Measurements from ENCODE around the gene DFFA.
A peak's percentile ranks its signal among the peaks of the same experiment; 100 is the strongest.

Gene DFFA, protein sequence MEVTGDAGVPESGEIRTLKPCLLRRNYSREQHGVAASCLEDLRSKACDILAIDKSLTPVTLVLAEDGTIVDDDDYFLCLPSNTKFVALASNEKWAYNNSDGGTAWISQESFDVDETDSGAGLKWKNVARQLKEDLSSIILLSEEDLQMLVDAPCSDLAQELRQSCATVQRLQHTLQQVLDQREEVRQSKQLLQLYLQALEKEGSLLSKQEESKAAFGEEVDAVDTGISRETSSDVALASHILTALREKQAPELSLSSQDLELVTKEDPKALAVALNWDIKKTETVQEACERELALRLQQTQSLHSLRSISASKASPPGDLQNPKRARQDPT

DNA sequence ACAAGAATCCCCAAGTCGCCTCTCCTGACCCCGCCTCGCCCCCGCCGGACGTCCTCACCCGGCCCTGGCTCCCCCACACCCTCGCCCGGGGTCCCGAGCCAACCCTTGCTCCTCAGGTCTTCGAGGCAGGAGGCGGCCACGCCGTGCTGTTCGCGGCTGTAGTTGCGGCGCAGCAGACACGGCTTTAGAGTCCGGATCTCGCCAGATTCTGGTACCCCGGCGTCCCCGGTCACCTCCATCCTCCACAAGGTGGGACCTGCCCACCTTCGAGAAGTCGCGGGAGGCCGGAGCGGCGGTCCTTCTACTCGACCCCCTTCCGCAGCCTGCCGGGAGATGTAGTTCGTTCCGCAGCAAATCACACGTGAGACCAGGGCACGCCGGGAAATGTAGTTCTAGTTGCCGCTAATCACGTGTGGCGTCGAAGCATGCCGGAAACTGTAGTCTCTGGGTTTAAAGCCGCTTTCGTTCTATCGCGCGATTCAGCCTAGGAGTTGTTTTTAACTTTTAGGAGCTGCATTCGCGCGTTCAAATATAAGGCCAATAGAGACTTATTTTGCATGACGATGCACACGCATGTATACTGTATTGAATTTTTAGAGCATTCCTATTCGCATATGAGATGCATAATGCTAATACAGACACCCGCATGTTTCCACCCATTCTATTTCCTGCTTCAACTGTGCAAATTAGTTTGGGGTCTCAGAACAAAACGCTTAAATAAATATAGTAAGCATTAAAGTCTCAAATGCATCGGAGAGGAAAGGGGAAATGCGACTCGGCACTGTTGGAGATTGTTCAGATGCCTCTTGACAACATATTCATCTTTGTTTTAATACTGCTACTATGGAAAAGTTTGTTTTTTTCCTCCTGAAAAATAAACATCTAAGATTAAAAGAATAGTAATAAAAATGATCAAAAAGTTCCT lies at the start of gene DFFA:
Gene DFFA, minus strand, starts transcription at position 310 of the 925 bp plus-strand sequence. Its CDS starts 71 bp downstream, at position 239.
- DNase-seq = peak; percentile 98
- peak within 1 kb of the TSS; percentile 49 for H3K27ac ChIP-seq
- H3K27me3 ChIP-seq (replicated peaks) = no peaks in the 10 kb centered on the region
- peak within 1 kb of the TSS; percentile 82 for H3K4me3 ChIP-seq (ENCODE audit: low read depth, low read length)
- H3K36me3 ChIP-seq (replicated peaks) = peaks cover 8% of the 10 kb centered on the region
- TF ChIP-seq, protein P1, sequence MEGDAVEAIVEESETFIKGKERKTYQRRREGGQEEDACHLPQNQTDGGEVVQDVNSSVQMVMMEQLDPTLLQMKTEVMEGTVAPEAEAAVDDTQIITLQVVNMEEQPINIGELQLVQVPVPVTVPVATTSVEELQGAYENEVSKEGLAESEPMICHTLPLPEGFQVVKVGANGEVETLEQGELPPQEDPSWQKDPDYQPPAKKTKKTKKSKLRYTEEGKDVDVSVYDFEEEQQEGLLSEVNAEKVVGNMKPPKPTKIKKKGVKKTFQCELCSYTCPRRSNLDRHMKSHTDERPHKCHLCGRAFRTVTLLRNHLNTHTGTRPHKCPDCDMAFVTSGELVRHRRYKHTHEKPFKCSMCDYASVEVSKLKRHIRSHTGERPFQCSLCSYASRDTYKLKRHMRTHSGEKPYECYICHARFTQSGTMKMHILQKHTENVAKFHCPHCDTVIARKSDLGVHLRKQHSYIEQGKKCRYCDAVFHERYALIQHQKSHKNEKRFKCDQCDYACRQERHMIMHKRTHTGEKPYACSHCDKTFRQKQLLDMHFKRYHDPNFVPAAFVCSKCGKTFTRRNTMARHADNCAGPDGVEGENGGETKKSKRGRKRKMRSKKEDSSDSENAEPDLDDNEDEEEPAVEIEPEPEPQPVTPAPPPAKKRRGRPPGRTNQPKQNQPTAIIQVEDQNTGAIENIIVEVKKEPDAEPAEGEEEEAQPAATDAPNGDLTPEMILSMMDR (IDR thresholded peaks at IDR 0.05; ENCODE audit: low read depth, low read length, missing control alignments) = no peak
- in situ Hi-C loops (cut with HindIII; ENCODE audit: low pct_ligation_motif_present, low sequenced_read_pairs) = no loop called here

DNA sequence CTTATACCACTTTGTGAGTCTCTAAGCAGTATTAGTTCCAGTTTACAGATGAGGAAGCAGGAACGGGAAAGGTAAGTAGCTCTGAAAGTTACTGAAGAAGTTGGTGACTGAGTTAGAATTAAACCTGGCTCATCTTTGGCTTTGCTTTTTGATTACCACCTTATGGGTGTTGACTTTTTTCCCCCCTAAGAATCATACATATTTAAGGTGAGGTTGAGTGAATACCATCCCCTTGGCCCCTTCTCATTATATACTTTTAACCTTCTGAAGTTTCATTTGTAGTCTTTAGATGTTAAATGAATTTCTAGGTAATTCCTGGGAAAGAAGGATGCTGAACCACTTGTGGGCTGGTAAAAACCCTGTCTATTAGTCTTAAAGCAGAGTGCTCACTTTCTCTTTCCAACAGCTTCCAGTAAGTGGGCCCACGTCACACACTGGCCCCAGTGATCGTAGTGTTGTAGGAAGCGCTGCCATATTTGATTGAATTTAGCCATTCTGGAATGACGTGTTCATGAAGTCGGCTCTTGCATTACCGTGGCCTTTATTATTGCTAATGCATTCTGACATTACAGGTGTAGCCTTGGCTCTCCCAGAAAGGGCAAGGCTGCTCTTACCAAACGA lies 49.3 kb upstream of the DFFA start:
- TF ChIP-seq, protein P1 (IDR thresholded peaks at IDR 0.05; ENCODE audit: low read depth, low read length, missing control alignments) = no peak
- Histone ChIP-seq H3K4me3 (ENCODE audit: low read depth, low read length) (no peak overlapping the region), H3K36me3 (replicated peaks) (no peaks in the 10 kb centered on the region), H3K27me3 (replicated peaks) (no peaks in the 10 kb centered on the region), H3K27ac (no peak overlapping the region)
- in situ Hi-C loops (cut with HindIII; ENCODE audit: low pct_ligation_motif_present, low sequenced_read_pairs) = no loop called here
- DNase-seq = no peak

DNA sequence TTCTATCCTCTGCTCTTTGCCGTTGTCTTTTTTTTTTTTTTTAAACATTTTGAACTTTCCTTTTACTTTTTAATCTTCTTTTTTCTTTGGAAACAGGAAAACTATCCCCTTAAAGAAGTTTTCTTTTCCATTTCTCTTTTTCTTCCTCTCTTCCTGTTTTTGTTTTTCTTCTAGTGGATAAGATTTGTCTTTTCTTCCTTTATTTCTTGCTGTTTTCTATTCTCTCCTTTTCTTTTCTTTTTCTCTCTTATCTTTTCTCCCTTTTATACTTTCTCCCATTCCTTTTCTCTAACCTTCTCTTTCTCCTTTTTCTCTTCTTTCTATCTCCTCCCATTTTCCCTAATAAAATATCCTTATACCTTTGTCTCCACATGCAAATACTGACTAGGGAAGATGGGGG lies 48.6 kb upstream of the DFFA start:
- no peak for DNase-seq
- no peaks in the 10 kb centered on the region for H3K36me3 ChIP-seq (replicated peaks)
- in situ Hi-C loops (cut with HindIII; ENCODE audit: low pct_ligation_motif_present, low sequenced_read_pairs) = no loop called here
- no peak overlapping the region for H3K4me3 ChIP-seq (ENCODE audit: low read depth, low read length)
- TF ChIP-seq, protein P1 (IDR thresholded peaks at IDR 0.05; ENCODE audit: low read depth, low read length, missing control alignments) = no peak
- no peaks in the 10 kb centered on the region for H3K27me3 ChIP-seq (replicated peaks)
- H3K27ac ChIP-seq = no peak overlapping the region

DNA sequence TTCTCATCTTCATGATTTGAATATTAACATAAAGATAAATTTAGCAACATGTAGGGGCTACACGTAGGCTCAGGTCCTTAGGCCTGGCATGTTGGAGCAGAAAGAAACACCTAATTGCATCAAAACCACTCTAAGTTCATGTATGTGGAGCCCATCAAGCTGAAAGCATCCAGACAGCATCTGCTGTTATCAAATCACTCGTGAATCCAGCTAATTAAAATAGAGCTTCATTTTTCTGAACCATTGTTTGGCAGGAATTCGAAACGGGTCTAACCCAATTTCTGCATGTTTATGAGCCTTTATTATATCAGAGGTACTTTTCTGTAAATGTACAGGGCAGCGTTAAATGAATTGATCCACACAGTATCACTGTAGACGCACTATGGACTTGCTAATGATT lies 48.2 kb upstream of the DFFA start:
- Histone ChIP-seq H3K36me3 (replicated peaks) (no peaks in the 10 kb centered on the region), H3K27ac (no peak overlapping the region), H3K27me3 (replicated peaks) (no peaks in the 10 kb centered on the region), H3K4me3 (ENCODE audit: low read depth, low read length) (no peak overlapping the region)
- in situ Hi-C loops (cut with HindIII; ENCODE audit: low pct_ligation_motif_present, low sequenced_read_pairs) = no loop called here
- no peak for DNase-seq
- TF ChIP-seq, protein P1 (IDR thresholded peaks at IDR 0.05; ENCODE audit: low read depth, low read length, missing control alignments) = no peak

DNA sequence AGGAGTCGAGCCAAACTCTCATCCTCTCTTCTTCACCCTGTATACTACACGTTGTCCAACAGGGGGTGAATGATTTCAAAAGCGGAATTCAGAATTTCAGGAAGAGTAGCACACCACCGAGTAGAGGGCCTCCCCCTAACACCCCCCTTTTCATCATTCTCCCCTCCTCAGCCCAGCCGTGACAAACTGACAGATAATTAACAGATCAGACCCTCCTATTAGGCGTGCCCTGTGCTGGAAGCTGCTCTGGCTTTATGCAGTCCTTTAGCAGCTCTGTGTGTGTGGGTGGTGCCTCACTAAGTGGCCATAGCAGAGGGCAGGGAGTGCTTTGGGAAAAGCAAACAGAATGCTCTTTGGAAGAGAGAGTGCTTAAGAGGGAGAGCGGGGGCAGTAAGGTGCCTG lies 46.7 kb upstream of the DFFA start:
- TF ChIP-seq, protein P1 (IDR thresholded peaks at IDR 0.05; ENCODE audit: low read depth, low read length, missing control alignments) = no peak
- in situ Hi-C loops (cut with HindIII; ENCODE audit: low pct_ligation_motif_present, low sequenced_read_pairs) = no loop called here
- H3K4me3 ChIP-seq (ENCODE audit: low read depth, low read length) = no peak overlapping the region
- no peak overlapping the region for H3K27ac ChIP-seq
- no peaks in the 10 kb centered on the region for H3K36me3 ChIP-seq (replicated peaks)
- no peaks in the 10 kb centered on the region for H3K27me3 ChIP-seq (replicated peaks)
- no peak for DNase-seq

Data from brain microvascular endothelial cell (primary cell).